ENCODE measurements around the gene EIF4A2. TPM values are rescaled to one million over a fixed set of nuclear protein-coding genes. Genes with fewer than 3 reads are reported as not detected.
A peak's percentile ranks its signal among the peaks of the same experiment; 100 is the strongest.

EIF4A2 gene
- total and polyA plus RNA-seq, 2 experiments from 2014 or later: 359 to 911 TPM

GRCh38 chr3:186759231-186759930, 24.0 kb upstream of the EIF4A2 start:
- H3K36me3 ChIP-seq: no peaks in the 10 kb centered on the region
- no peaks in the 10 kb centered on the region for H3K9me3 ChIP-seq (ENCODE audit: low read depth)
- no peak overlapping the region for H3K4me3 ChIP-seq
- no peak for TF ChIP-seq CTCF (IDR thresholded peaks at IDR 0.05; ENCODE audit: low read depth, low read length)
- no peak overlapping the region for H3K27ac ChIP-seq
- DNase-seq (ENCODE audit: low read depth in 1 of 2, low spot score in 1 of 2): no peak
- no peaks in the 10 kb centered on the region for H3K27me3 ChIP-seq
- H3K4me1 ChIP-seq (ENCODE audit: low read depth): no peaks in the 10 kb centered on the region

DNA sequence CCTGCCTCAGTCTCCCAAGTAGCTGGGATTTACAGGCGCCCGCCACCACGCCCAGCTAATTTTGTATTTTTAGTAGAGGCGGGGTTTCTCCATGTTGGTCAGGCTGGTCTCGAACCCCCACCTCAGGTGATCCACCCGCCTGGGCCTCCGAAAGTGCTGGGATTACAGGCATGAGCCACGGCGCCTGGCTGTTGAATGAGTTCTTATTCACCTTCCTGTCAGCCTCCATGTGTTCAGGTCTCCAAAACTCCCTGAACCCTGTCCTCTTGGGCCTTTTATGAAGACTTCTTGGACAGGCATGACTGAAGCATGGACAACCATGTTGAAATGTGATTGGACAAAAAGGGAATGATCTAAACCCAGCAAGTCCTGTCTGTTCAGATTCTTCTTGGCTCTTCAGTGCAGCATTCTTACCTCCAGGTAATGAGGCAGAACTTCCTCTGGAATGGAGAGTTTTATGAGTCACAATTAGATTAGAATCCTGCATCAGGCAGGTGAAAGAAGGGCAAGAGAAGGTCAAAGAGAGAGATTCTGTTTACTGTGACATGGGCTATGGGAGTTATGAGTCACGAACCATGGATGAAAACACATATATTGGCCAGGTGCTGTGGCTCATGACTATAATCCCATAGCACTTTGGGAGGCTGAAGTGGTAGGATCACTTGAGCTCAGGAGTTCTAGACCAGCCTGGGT, 23.1 kb upstream of the EIF4A2 start:
- Histone ChIP-seq H3K27me3 (no peaks in the 10 kb centered on the region), H3K4me3 (no peak overlapping the region), H3K36me3 (no peaks in the 10 kb centered on the region), H3K9me3 (ENCODE audit: low read depth) (no peaks in the 10 kb centered on the region), H3K4me1 (ENCODE audit: low read depth) (no peaks in the 10 kb centered on the region), H3K27ac (no peak overlapping the region)
- no peak for TF ChIP-seq CTCF (IDR thresholded peaks at IDR 0.05; ENCODE audit: low read depth, low read length)
- no peak for DNase-seq (ENCODE audit: low read depth in 1 of 2, low spot score in 1 of 2)

DNA sequence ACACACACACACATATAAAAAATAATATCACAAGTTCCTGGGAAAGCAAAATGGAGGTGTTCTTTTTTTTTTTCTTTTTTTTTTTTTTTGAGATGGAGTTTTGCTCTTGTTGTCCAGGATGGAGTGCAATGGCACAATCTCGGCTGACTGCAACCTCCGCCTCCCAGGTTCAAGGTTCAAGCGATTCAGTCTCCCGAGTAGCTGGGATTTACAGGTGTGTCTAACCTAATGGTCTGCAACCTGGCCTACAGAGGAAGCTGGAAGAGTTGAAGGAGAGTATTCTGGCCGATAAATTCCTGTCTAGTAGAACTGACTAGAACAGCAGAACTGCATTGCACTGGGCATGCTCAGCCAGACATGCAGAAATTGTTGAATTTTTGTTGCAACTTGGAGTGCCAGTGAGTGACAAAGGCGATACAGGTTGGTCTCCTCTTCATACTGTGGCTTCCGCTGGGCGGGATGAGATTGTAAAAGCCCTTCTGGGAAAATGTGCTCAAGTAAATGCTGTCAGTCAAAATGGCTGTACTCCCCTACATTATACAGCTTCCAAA, 22.4 kb upstream of the EIF4A2 start:
- Histone ChIP-seq H3K9me3 (ENCODE audit: low read depth) (no peaks in the 10 kb centered on the region), H3K27ac (no peak overlapping the region), H3K27me3 (no peaks in the 10 kb centered on the region), H3K36me3 (no peaks in the 10 kb centered on the region), H3K4me1 (ENCODE audit: low read depth) (no peaks in the 10 kb centered on the region), H3K4me3 (no peak overlapping the region)
- no peak for TF ChIP-seq CTCF (IDR thresholded peaks at IDR 0.05; ENCODE audit: low read depth, low read length)
- no peak for DNase-seq (ENCODE audit: low read depth in 1 of 2, low spot score in 1 of 2)

- DNase-seq (ENCODE audit: low read depth in 1 of 2, low spot score in 1 of 2): no peak
- Histone ChIP-seq H3K36me3 (no peaks in the 10 kb centered on the region), H3K27me3 (no peaks in the 10 kb centered on the region), H3K27ac (no peak overlapping the region), H3K4me3 (no peak overlapping the region), H3K4me1 (ENCODE audit: low read depth) (no peaks in the 10 kb centered on the region), H3K9me3 (ENCODE audit: low read depth) (no peaks in the 10 kb centered on the region)
- TF ChIP-seq CTCF (IDR thresholded peaks at IDR 0.05; ENCODE audit: low read depth, low read length): no peak
These were observed 11.1 kb upstream of the EIF4A2 start for GRCh38 chr3:186772281-186772694.

GRCh38 chr3:186772701-186773417, 10.5 kb upstream of the EIF4A2 start:
- Histone ChIP-seq H3K36me3 (no peaks in the 10 kb centered on the region), H3K27ac (no peak overlapping the region), H3K9me3 (ENCODE audit: low read depth) (no peaks in the 10 kb centered on the region), H3K4me3 (no peak overlapping the region), H3K27me3 (no peaks in the 10 kb centered on the region), H3K4me1 (ENCODE audit: low read depth) (no peaks in the 10 kb centered on the region)
- DNase-seq (ENCODE audit: low read depth in 1 of 2, low spot score in 1 of 2): peak in 1 of 2 donors; percentile 49
- TF ChIP-seq CTCF (IDR thresholded peaks at IDR 0.05; ENCODE audit: low read depth, low read length): no peak
